ENCODE data around the gene HEBP2.

Gene HEBP2

GRCh38 chr6:138465007-138465645 lies 61.1 kb downstream of the HEBP2 start:
- TF ChIP-seq CTCF (IDR thresholded peaks at IDR 0.05; ENCODE audit: insufficient read depth, low read depth, low read length, missing control alignments) = no peak
- DNase-seq (ENCODE audit: low read depth) = peak; percentile 99

GRCh38 chr6:138467901-138468300 lies 63.9 kb downstream of the HEBP2 start:
- no peak for TF ChIP-seq CTCF (IDR thresholded peaks at IDR 0.05; ENCODE audit: insufficient read depth, low read depth, low read length, missing control alignments)
- H3K4me3 ChIP-seq (ENCODE audit: low read length) = no peak overlapping the region
- DNase-seq (ENCODE audit: low read depth) = peak; percentile 84

More at GRCh38 chr6:138465007-138465645, 61.1 kb downstream of the HEBP2 start:
- no peak overlapping the region for H3K4me3 ChIP-seq (ENCODE audit: low read length)

GRCh38 chr6:138468320-138469015 lies 64.4 kb downstream of the HEBP2 start:
- peak; percentile 89 for DNase-seq (ENCODE audit: low read depth)
- TF ChIP-seq CTCF (IDR thresholded peaks at IDR 0.05; ENCODE audit: insufficient read depth, low read depth, low read length, missing control alignments) = no peak
- H3K4me3 ChIP-seq (ENCODE audit: low read length) = no peak overlapping the region
